GM23338 (cell line): ENCODE results near the gene LPXN. TPM values are rescaled to one million over a fixed set of nuclear protein-coding genes. Genes with fewer than 3 reads are reported as not detected.

Source experiments
- ATAC-seq: fragments of 200-7000 bp; cut with Tn5 transposase; 3 replicates; pipeline ENCODE4 v1.9.1; 2020
- DNase-seq: peaks from one replicate; pipeline ENCODE4 v3.0.0-alpha.2; 2015; ENCODE audit warnings: low spot score
- H2AFZ ChIP-seq: fragments of 200-600 bp; sonication (generic); 2 replicates; pipeline ENCODE4 v1.8.0; 2016; ENCODE audit warnings: antibody characterized with exemption, mild to moderate bottlenecking, moderate library complexity
- H3F3A ChIP-seq: fragments of 200-600 bp; sonication (generic); replicated peaks from 2 replicates; pipeline ENCODE4 v1.8.0; 2017; ENCODE audit warnings: antibody characterized with exemption, mixed run types, low read depth
- H3K27ac ChIP-seq: fragments of 200-600 bp; sonication (generic); 2 replicates; pipeline ENCODE4 v1.6.1; 2016; ENCODE audit warnings: low read depth
- H3K27me3 ChIP-seq: fragments of 200-600 bp; sonication (generic); 2 replicates; pipeline ENCODE4 v1.8.0; 2016; ENCODE audit warnings: mild to moderate bottlenecking, mixed run types, moderate library complexity; ENCODE audit not compliant: insufficient read depth
- H3K36me3 ChIP-seq: fragments of 200-600 bp; sonication (generic); 2 replicates; pipeline ENCODE4 v1.8.0; 2016; ENCODE audit warnings: mild to moderate bottlenecking; ENCODE audit not compliant: insufficient read depth
- H3K4me1 ChIP-seq: fragments of 200-600 bp; sonication (generic); 2 replicates; pipeline ENCODE4 v1.8.0; 2016; ENCODE audit warnings: mild to moderate bottlenecking, moderate library complexity; ENCODE audit not compliant: insufficient read depth
- H3K4me2 ChIP-seq: fragments of 200-600 bp; sonication (generic); 2 replicates; pipeline ENCODE4 v1.7.1; 2017; ENCODE audit warnings: mixed run types
- H3K4me3 ChIP-seq: fragments of 200-600 bp; sonication (generic); 2 replicates; pipeline ENCODE4 v1.6.1; 2016; ENCODE audit warnings: mixed run types
- H3K79me2 ChIP-seq: fragments of 200-600 bp; sonication (generic); replicated peaks from 2 replicates; pipeline ENCODE4 v1.8.0; 2017; ENCODE audit warnings: mild to moderate bottlenecking; ENCODE audit not compliant: insufficient read depth
- H3K9me2 ChIP-seq: fragments of 200-600 bp; sonication (generic); 2 replicates; pipeline ENCODE4 v1.8.0; 2017; ENCODE audit not compliant: insufficient read depth
- H4K20me1 ChIP-seq: fragments of 200-600 bp; sonication (generic); replicated peaks from 2 replicates; pipeline ENCODE4 v1.8.0; 2017; ENCODE audit warnings: mild to moderate bottlenecking; ENCODE audit not compliant: insufficient read depth
- H3K27ac Mint-ChIP-seq: 2 replicates; pipeline ENCODE4 v1.8.0; 2020; ENCODE audit warnings: inconsistent platforms, mild to moderate bottlenecking, moderate library complexity, mixed read lengths
- H3K27me3 Mint-ChIP-seq: 3 replicates; pipeline ENCODE4 v1.8.0; 2022; ENCODE audit warnings: low read depth, mild to moderate bottlenecking, moderate library complexity, mixed read lengths, inconsistent platforms; ENCODE audit not compliant: insufficient read depth, poor library complexity
- H3K36me3 Mint-ChIP-seq: 3 replicates; pipeline ENCODE4 v1.8.0; 2021; ENCODE audit warnings: low read depth, mild to moderate bottlenecking, inconsistent platforms, moderate library complexity, mixed read lengths
- H3K4me1 Mint-ChIP-seq: 3 replicates; pipeline ENCODE4 v1.8.0; 2020; ENCODE audit warnings: mild to moderate bottlenecking, inconsistent platforms, mixed read lengths
- H3K4me3 Mint-ChIP-seq: 3 replicates; pipeline ENCODE4 v1.8.0; 2021; ENCODE audit warnings: moderate library complexity, mild to moderate bottlenecking, inconsistent platforms, mixed read lengths
- H3K9me3 Mint-ChIP-seq: 3 replicates; pipeline ENCODE4 v1.8.0; 2020; ENCODE audit warnings: moderate library complexity, mild to moderate bottlenecking, inconsistent platforms, mixed read lengths
- EZH2phosphoT487 ChIP-seq: fragments of 200-600 bp; sonication (generic); IDR thresholded peaks from one replicate; pipeline ENCODE4 v1.8.1; 2018; ENCODE audit warnings: antibody characterized with exemption; ENCODE audit not compliant: unreplicated experiment
- POLR2AphosphoS5 ChIP-seq: IDR thresholded peaks from 2 replicates; pipeline ENCODE4 v1.6.1; 2016; ENCODE audit warnings: antibody characterized with exemption, low read depth
- polyA plus RNA-seq: library from polyadenylated mRNA; unstranded; fragments of >200 nt; fragmentation: Nextera tagmentation; extraction: Ambion mirVana; gene quantifications from 2 replicates; pipeline ENCODE4 v1.2.1, GENCODE V29; 2016
- total RNA-seq: library from RNA; depleted of rRNA; stranded (reverse); fragments of >200 nt; shearing (Covaris generic); gene quantifications from 2 replicates; pipeline ENCODE4 v1.2.3, GENCODE V29; 2014
- TF ChIP-seq, protein P1 (sequence below): IDR thresholded peaks from 2 replicates; pipeline ENCODE4 v1.6.1; 2016; ENCODE audit warnings: antibody characterized with exemption
- TF ChIP-seq, protein P2 (sequence below), 2 experiments: fragments of 200-600 bp in 1 of 2; sonication (generic) in 1 of 2; conservative IDR thresholded peaks; 2 replicates each; pipeline versions ENCODE4 v1.5.1 to v1.6.1; 2016 to 2017; ENCODE audit warnings: antibody characterized with exemption in 2 of 2, low read depth in 2 of 2, mild to moderate bottlenecking in 2 of 2, moderate library complexity in 1 of 2
- TF ChIP-seq, protein P3 (sequence below): fragments of 250-450 bp; sonication (Bioruptor Pico); IDR thresholded peaks from 2 replicates; pipeline ENCODE4 v1.5.0; 2020; ENCODE audit warnings: mild to moderate bottlenecking, moderate library complexity

The LPXN gene
- total and polyA plus RNA-seq, 2 experiments from 2014 or later, result 0.56 to 1.3 TPM

DNA sequence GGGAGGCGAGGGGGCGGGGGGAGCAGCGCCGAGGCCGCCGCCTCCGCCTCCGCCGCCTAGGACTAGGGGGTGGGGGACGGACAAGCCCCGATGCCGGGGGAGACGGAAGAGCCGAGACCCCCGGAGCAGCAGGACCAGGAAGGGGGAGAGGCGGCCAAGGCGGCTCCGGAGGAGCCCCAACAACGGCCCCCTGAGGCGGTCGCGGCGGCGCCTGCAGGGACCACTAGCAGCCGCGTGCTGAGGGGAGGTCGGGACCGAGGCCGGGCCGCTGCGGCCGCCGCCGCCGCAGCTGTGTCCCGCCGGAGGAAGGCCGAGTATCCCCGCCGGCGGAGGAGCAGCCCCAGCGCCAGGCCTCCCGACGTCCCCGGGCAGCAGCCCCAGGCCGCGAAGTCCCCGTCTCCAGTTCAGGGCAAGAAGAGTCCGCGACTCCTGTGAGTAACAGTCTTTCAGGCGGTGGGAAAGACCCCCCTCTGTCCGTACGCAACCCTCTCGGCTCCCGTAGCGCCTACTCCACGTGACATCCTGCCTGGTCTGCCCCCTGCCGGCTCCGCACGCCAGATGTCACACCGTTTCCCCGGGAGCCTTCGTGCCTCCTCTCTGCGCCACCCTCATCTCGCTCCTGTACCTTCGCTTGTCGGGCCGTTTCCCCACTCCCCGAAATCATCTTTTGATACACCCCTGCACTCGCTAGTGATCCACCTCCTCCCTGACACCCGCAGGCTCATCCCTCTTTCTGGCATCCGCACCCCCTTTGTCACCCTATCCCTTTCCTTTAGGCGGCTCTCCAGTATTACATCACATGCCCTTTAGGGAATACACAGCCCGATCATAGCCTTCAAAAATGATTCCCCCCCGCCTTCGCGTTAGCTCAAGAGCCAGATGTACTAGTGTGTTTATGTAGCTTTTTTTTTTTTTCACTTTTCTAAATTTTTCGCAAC is 3.8 kb upstream of the LPXN start:
- Histone ChIP-seq H3F3A (no peaks in the 10 kb centered on the region), H3K9me2 (no peaks in the 10 kb centered on the region), H3K4me3 (peak overlapping the region; percentile 71), H4K20me1 (0 out of 2 replicates have a peak, but pooled peaks cover 10% of the 10 kb centered on the region), H3K27me3 (no peaks in the 10 kb centered on the region), H3K79me2 (peaks cover 48% of the 10 kb centered on the region), H3K4me1 (peaks cover 9% of the 10 kb centered on the region; the same call in 1 of the 2 replicates), H3K36me3 (no peaks in the 10 kb centered on the region), H3K27ac (peak overlapping the region; percentile 91), H3K4me2 (peak overlapping the region; percentile 82), H2AFZ (no peak overlapping the region)
- ATAC-seq (peak; percentile 51), DNase-seq (peak; percentile 93)
- TF ChIP-seq EZH2phosphoT487 (no peak), POLR2AphosphoS5 (peak; percentile 70)
- TF ChIP-seq, protein P1, sequence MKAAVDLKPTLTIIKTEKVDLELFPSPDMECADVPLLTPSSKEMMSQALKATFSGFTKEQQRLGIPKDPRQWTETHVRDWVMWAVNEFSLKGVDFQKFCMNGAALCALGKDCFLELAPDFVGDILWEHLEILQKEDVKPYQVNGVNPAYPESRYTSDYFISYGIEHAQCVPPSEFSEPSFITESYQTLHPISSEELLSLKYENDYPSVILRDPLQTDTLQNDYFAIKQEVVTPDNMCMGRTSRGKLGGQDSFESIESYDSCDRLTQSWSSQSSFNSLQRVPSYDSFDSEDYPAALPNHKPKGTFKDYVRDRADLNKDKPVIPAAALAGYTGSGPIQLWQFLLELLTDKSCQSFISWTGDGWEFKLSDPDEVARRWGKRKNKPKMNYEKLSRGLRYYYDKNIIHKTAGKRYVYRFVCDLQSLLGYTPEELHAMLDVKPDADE, result 0 out of 2 replicates have a peak, but pooled peaks have one; percentile 22
- TF ChIP-seq, protein P2, sequence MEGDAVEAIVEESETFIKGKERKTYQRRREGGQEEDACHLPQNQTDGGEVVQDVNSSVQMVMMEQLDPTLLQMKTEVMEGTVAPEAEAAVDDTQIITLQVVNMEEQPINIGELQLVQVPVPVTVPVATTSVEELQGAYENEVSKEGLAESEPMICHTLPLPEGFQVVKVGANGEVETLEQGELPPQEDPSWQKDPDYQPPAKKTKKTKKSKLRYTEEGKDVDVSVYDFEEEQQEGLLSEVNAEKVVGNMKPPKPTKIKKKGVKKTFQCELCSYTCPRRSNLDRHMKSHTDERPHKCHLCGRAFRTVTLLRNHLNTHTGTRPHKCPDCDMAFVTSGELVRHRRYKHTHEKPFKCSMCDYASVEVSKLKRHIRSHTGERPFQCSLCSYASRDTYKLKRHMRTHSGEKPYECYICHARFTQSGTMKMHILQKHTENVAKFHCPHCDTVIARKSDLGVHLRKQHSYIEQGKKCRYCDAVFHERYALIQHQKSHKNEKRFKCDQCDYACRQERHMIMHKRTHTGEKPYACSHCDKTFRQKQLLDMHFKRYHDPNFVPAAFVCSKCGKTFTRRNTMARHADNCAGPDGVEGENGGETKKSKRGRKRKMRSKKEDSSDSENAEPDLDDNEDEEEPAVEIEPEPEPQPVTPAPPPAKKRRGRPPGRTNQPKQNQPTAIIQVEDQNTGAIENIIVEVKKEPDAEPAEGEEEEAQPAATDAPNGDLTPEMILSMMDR (conservative IDR thresholded peaks at IDR 0.05; ENCODE audit: low read depth in 2 of 2), result peak; percentile 48 to 59
- TF ChIP-seq, protein P3, sequence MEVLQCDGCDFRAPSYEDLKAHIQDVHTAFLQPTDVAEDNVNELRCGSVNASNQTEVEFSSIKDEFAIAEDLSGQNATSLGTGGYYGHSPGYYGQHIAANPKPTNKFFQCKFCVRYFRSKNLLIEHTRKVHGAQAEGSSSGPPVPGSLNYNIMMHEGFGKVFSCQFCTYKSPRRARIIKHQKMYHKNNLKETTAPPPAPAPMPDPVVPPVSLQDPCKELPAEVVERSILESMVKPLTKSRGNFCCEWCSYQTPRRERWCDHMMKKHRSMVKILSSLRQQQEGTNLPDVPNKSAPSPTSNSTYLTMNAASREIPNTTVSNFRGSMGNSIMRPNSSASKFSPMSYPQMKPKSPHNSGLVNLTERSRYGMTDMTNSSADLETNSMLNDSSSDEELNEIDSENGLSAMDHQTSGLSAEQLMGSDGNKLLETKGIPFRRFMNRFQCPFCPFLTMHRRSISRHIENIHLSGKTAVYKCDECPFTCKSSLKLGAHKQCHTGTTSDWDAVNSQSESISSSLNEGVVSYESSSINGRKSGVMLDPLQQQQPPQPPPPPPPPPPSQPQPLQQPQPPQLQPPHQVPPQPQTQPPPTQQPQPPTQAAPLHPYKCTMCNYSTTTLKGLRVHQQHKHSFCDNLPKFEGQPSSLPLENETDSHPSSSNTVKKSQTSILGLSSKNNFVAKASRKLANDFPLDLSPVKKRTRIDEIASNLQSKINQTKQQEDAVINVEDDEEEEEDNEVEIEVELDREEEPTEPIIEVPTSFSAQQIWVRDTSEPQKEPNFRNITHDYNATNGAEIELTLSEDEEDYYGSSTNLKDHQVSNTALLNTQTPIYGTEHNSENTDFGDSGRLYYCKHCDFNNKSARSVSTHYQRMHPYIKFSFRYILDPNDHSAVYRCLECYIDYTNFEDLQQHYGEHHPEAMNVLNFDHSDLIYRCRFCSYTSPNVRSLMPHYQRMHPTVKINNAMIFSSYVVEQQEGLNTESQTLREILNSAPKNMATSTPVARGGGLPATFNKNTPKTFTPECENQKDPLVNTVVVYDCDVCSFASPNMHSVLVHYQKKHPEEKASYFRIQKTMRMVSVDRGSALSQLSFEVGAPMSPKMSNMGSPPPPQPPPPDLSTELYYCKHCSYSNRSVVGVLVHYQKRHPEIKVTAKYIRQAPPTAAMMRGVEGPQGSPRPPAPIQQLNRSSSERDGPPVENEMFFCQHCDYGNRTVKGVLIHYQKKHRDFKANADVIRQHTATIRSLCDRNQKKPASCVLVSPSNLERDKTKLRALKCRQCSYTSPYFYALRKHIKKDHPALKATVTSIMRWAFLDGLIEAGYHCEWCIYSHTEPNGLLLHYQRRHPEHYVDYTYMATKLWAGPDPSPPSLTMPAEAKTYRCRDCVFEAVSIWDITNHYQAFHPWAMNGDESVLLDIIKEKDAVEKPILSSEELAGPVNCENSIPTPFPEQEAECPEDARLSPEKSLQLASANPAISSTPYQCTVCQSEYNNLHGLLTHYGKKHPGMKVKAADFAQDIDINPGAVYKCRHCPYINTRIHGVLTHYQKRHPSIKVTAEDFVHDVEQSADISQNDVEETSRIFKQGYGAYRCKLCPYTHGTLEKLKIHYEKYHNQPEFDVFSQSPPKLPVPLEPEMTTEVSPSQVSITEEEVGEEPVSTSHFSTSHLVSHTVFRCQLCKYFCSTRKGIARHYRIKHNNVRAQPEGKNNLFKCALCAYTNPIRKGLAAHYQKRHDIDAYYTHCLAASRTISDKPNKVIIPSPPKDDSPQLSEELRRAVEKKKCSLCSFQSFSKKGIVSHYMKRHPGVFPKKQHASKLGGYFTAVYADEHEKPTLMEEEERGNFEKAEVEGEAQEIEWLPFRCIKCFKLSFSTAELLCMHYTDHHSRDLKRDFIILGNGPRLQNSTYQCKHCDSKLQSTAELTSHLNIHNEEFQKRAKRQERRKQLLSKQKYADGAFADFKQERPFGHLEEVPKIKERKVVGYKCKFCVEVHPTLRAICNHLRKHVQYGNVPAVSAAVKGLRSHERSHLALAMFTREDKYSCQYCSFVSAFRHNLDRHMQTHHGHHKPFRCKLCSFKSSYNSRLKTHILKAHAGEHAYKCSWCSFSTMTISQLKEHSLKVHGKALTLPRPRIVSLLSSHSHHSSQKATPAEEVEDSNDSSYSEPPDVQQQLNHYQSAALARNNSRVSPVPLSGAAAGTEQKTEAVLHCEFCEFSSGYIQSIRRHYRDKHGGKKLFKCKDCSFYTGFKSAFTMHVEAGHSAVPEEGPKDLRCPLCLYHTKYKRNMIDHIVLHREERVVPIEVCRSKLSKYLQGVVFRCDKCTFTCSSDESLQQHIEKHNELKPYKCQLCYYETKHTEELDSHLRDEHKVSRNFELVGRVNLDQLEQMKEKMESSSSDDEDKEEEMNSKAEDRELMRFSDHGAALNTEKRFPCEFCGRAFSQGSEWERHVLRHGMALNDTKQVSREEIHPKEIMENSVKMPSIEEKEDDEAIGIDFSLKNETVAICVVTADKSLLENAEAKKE (CRISPR knock-in tag), result no peak
- Mint-ChIP-seq H3K9me3 (no peaks in the 10 kb centered on the region), H3K4me1 (peaks cover 27% of the 10 kb centered on the region; the same call in 2 of the 3 replicates), H3K4me3 (peak overlapping the region; percentile 98), H3K27me3 (peaks cover 16% of the 10 kb centered on the region), H3K36me3 (peaks cover 12% of the 10 kb centered on the region; the same call in 2 of the 3 replicates), H3K27ac (peak overlapping the region; percentile 98)
